AG04449 (cell line): ENCODE results near the gene RHOBTB1.

ENCODE experiments used
- CTCF ChIA-PET: fragments of 350-600 bp; formaldehyde crosslinking; extraction: SDS; loops from one replicate; lab custom pipeline; 2021; ENCODE audit warnings: antibody characterized with exemption; lab: Yijun Ruan, JAX
- POLR2A ChIA-PET: fragments of 400-600, 350-600 bp; formaldehyde crosslinking; extraction: SDS; loops from one replicate; lab custom pipeline; 2020; ENCODE audit warnings: antibody characterized with exemption, inconsistent platforms; lab: Yijun Ruan, JAX
- DNase-seq: peaks from one replicate; pipeline ENCODE4 v3.0.0-alpha.2; 2010; ENCODE audit warnings: low read depth, low spot score
- H3K4me3 ChIP-seq: 2 replicates; pipeline ENCODE4 v1.5.1; 2011; ENCODE audit warnings: low read depth, mild to moderate bottlenecking, control low read depth, low read length
- CTCF ChIP-seq: IDR thresholded peaks from one replicate; pipeline ENCODE4 v1.5.1; 2011; ENCODE audit warnings: mild to moderate bottlenecking, moderate library complexity, low read length, control low read depth, inconsistent platforms; ENCODE audit not compliant: insufficient read depth; ENCODE audit errors: missing control alignments

Gene RHOBTB1

GRCh38 chr10:60863796-60864195, 80.2 kb downstream of the RHOBTB1 start:
- POLR2A ChIA-PET = no interaction called here
- CTCF ChIA-PET = no interaction called here

DNA sequence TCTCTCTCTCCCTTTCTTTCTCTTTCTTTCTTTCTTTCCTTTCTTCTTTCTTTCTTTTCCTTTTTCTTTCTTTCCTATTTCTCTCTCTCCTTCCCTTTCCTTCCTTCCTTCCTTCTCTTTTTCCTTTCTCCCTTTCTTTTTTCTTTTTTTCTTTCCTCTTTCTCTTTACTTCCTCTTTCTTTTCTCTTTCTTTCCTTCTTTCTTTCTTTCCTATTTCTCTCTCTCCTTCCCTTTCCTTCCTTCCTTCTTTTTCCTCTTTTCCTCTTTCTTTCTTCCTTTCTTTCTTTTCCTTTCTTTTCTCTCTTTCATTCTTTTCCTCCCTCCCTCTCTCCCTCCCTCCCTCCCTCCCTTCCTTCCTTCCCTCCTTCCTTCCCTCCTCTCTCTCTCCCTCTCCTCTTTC, 81.5 kb downstream of the RHOBTB1 start:
- no peak overlapping the region for H3K4me3 ChIP-seq
- CTCF ChIA-PET = no interaction called here
- no peak for DNase-seq
- POLR2A ChIA-PET = no interaction called here
- no peak for TF ChIP-seq CTCF

More at GRCh38 chr10:60863796-60864195, 80.2 kb downstream of the RHOBTB1 start:
- no peak for TF ChIP-seq CTCF
- no peak for DNase-seq
- H3K4me3 ChIP-seq = no peak overlapping the region

- ChIA-PET POLR2A (no interaction called here), CTCF (no interaction called here)
- no peak overlapping the region for H3K4me3 ChIP-seq
- no peak for DNase-seq
- TF ChIP-seq CTCF = no peak
These were observed 87.6 kb downstream of the RHOBTB1 start for GRCh38 chr10:60856405-60856804.

GRCh38 chr10:60853637-60854036, 90.3 kb downstream of the RHOBTB1 start:
- CTCF ChIA-PET = no interaction called here
- no peak for DNase-seq
- POLR2A ChIA-PET = no interaction called here
- no peak for TF ChIP-seq CTCF
- H3K4me3 ChIP-seq = no peak overlapping the region

DNA sequence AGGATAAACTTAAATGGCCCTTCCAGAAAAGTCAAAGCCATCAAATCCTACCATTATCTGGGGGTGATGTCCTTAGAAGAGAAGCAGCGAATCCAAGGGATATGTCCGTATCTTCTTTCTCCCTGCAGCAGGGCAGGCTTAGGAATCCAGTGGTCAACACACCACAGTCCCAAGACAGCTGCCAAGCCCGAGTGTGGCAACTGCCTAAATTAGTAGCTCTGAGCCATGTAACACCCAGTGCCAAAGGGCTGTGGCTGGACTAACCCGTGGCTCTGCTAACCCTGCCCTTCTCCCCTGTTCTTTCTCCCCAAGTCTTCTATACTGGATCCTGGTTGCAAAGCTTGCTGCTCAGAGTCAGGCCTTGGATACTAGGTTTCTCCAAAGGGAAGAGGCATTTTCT, 90.9 kb downstream of the RHOBTB1 start:
- ChIA-PET CTCF (no interaction called here), POLR2A (no interaction called here)
- no peak for DNase-seq
- no peak for TF ChIP-seq CTCF
- H3K4me3 ChIP-seq = no peak overlapping the region

GRCh38 chr10:60849740-60850139, 94.2 kb downstream of the RHOBTB1 start:
- ChIA-PET CTCF (interaction anchor here (0.7 kb wide), 1 partner anchor 20 kb away, joined by 3 read pairs; no protein-coding TSS in a partner anchor), POLR2A (no interaction called here)
- no peak for DNase-seq
- H3K4me3 ChIP-seq = no peak overlapping the region
- no peak for TF ChIP-seq CTCF
